ENCODE results near the gene REL.
"Not testable (repeated sequence)": the region's sequence is repeated elsewhere in the genome, so short reads cannot be mapped to it uniquely, and the experiment has no call there.

The REL gene

DNA sequence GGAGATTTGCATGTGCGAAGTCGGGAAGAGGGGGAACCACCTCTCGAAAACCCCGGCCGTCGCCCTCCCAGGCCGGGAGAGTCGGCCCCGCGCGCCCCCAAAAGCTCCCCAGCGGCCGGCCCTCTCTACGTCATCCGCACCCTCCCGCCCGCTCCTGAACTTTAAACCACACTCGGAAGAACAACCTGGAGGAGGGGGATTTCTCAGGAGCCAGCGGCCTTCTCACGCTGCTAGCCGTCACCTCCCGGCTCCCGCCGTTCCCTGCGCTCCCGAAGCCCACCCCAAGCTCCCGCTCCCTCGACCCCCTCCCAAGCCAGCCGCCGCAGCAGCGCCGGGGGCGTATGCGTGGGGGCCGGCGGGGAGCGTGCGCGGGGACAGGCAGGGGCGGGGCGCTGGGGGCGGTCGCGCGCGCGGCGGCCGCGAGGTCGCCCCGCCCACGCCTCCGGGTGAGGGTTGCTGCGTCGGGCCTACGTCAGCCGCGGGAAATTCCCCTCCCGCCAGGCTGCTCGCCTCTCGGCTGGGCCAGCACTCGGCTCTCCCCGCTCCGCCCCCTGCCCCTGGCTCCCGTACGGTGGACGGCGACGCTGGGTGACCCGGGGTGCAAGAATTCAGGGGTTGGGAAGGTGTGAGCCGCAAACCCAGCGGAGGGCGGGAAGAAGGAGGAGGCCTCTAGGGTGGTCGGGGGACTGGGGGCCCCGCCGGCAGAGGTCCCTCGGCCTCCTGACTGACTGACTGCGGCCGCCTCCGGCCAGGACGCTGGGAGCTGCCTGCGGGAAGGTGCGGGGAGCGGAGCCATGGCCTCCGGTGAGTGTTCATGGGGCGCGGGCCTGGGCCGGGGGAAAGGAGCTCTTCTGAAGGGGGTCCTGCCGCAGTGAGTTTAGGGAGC, at the start of gene REL:
REL (plus strand) TSS at position 528 of the 886 bp plus-strand sequence; CDS start at position 795, 267 bp downstream.
- DNase-seq (ENCODE audit: low read depth in 2 of 2), result peak; percentile 82 to 83

GRCh38 chr2:60831921-60832320, 49.5 kb upstream of the REL start:
- no peak for DNase-seq (ENCODE audit: low read depth in 2 of 2)

GRCh38 chr2:60832621-60833020, 48.8 kb upstream of the REL start:
- DNase-seq (ENCODE audit: low read depth in 2 of 2), result no peak

- no peak for DNase-seq (ENCODE audit: low read depth in 2 of 2)
These were observed 47.1 kb upstream of the REL start for GRCh38 chr2:60834270-60834717.

DNA sequence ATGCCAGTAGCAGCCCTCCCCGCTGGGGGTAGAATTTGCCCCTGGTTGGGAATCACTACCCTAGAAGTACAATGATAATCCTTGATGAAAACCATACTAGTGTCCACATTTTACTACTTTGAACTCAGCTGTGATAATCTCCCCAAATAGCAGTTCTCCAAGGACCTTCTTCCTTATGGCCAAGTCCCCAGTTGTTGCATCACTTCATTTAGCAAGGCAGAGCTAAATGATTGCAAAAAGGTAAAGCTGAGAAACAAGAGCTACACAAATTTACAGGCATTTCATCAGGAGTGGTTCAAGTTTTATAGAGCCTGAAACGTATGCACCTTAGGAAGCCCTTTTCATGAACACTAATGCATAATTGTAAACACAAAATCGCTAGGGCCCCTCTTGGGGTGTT, 44.9 kb upstream of the REL start:
- DNase-seq (ENCODE audit: low read depth in 2 of 2), result no peak

GRCh38 chr2:60837123-60837522, 44.3 kb upstream of the REL start:
- DNase-seq (ENCODE audit: low read depth in 2 of 2), result no peak

DNA sequence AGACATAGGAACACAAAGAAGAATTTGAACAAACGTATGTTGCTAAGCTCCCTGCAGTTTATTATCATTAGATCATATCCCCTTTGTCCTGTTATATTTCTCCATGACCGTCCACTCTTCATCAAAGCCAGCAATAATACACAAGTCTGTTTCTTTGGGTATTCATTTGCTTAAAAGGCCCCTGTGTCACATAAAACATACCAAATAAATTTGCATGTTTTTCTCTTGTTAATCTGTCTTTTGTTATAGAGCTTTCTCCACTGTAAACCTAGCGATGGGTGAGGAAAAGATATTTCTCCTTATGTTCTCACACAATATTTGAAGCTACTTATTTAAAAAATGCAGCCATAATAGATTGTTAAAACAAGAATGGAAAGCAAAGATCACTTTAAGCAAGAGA, 42.9 kb upstream of the REL start:
- no peak for DNase-seq (ENCODE audit: low read depth in 2 of 2)

- DNase-seq (ENCODE audit: low read depth in 2 of 2), result no peak
These were observed 42.1 kb upstream of the REL start for GRCh38 chr2:60839126-60839813.

DNA sequence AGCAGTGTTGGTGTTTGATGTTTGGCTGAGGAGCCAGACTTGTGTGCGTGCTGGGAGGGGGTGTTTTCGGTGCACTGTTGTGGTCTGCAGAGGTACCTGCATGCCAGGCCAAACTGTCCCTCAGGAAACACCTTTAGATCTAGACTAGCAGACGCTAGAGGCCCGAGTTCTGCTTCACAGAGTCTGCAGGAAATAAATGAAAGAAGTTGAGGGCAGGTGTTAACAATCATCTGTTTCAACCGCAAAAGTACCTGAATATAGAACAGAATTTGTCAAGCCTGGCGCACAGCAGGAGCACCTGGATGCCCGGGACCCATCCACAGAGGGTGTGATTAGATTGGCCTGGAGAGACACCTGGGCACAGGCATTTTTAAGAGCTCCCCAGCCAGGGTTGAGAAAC, 40.5 kb upstream of the REL start:
- DNase-seq (ENCODE audit: low read depth in 2 of 2), result no peak

DNA sequence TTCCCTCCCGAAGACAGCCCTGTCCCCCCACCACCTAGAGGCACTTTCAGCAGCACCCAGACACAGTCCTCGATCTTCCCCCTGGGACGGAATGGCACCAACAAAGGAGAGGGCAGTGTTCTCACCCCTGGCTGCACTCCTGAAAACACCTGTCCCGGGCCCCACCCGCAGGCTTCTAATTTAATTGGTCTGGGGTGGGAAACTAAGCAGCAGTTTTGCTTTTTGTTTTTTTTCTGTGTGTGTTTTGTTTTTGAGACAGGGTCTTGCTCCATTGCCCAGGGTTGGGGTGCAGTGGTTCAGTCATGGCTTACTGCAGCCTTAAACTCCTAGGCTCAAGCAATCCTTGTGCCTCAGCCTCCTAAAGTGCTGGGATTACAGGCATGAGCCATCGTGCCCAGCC, 38.4 kb upstream of the REL start:
- no peak for DNase-seq (ENCODE audit: low read depth in 2 of 2)

DNA sequence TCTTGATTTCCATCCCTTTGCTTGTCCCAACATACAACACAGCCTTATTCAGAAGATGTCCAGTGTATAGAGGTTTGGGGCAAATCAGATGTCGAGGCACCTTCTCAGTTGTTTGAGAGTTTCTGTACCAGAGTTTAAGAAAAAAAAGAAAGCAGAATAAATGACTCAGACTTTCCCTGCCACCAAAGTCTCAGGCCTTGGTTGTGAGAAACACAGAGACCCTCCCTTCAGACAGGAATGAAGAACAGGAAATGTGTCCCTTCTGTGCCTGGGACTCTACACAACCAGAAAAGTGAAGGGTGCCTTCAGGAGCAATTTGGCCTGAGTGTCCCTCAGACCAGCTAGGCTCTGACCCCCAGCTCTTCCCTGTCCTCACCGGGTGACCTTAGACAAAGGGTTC, 37.3 kb upstream of the REL start:
- DNase-seq (ENCODE audit: low read depth in 2 of 2), result no peak

DNA sequence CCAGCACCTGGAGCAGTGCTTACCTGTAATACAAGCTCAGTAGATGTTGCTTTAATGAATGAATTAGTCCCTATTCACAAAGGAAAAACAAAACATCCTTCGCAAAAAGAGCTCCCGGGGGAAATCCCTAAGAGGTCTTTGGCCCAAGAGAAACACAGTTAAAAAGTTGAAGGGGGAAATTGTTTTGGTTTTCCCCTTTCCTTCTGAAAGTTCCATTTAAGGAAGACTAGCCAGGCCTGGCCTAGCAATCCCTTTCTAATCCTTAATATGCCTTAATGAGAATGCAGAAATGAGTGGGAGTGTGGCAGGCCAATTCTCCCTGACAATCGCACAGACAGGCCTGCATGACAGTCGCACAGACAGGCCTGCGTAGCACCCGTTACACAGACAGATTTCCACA, 33.5 kb upstream of the REL start:
- DNase-seq (ENCODE audit: low read depth in 2 of 2), result no peak

GRCh38 chr2:60849187-60849586, 32.2 kb upstream of the REL start:
- no peak for DNase-seq (ENCODE audit: low read depth in 2 of 2)

DNA sequence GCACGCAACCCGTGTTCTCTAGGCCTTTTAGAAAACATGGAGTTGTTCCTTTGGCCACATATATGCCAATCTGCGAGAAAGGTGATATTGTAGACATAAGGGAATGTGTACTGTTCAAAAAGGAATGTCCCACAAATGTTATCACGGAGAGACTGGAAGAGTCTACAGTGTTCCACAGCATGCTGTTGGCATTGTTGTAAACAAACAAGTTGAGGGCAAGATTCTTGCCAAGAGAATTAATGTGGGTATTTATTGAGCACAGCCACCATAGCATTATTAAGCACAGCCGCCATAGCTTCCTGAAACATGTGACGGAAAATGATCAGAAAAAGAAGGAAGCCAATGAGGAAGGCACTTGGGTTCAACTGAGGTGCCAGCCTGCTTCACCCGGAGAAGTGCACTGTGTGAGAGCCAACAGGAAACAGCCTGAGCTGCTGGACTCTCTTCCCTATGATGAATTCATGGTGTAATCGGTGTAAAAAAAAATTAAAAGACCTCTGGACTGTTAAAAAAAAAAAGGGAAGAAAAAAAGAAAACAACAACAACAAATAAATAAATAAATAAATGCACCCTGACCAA, 29.0 kb upstream of the REL start:
- DNase-seq (ENCODE audit: low read depth in 2 of 2), result no peak

GRCh38 chr2:60853531-60853930, 27.8 kb upstream of the REL start:
- no peak for DNase-seq (ENCODE audit: low read depth in 2 of 2)

DNA sequence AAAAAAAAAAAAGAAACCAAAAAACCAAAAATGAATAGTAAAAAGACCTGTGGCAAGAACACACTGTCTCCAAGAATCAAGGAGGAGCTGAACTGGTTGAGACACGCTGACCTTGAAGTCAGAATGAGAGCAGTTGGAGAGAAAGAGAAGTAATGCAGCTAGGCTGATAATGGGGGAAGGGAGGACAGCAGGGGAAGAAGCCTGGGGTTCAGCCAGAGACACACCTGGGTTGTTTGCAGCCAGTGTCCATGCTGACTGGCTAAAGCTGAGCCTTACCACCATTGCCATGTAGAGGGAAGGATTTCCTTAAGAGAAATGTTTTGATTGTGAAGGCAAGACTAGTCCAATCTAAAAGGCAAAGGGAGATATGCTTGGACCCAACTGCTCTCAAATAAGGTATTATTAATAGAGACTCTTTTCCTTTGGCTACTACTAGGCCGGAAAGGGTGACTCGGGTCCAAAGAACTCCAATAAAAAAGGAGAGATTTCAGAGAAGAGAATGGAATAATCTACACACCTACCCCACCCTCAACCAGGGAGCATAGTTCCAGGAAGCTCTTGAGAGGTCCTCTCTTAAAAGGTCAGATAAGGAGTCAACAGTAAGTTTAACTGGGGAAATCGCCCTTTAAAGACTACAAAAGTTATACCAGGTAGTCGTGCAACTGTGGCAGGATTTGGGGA, 25.2 kb upstream of the REL start:
- DNase-seq (ENCODE audit: low read depth in 2 of 2), result no peak

GRCh38 chr2:60857056-60857455, 24.3 kb upstream of the REL start:
- DNase-seq (ENCODE audit: low read depth in 2 of 2), result no peak

DNA sequence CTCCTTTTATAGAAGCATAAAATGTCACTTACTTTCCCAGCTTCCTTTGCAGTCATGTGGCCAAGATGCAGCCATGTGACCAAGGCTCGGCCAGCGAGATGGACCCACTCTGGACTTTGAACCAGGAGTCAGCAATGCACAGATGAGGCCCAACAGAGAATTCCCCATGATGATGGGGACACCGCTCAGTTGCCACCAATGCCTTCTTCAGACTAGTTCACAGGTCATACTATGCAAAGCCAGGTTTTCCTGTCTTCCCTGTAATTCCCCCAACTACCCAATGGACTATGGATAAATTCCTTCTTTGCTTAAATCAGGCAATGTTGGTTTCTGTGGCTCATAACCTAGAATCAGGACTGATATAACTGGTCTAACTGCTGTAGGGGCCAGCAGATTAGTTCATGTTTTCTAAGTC, 22.5 kb upstream of the REL start:
- no peak for DNase-seq (ENCODE audit: low read depth in 2 of 2)

- no peak for DNase-seq (ENCODE audit: low read depth in 2 of 2)
These were observed 19.6 kb upstream of the REL start for GRCh38 chr2:60861736-60862135.

DNA sequence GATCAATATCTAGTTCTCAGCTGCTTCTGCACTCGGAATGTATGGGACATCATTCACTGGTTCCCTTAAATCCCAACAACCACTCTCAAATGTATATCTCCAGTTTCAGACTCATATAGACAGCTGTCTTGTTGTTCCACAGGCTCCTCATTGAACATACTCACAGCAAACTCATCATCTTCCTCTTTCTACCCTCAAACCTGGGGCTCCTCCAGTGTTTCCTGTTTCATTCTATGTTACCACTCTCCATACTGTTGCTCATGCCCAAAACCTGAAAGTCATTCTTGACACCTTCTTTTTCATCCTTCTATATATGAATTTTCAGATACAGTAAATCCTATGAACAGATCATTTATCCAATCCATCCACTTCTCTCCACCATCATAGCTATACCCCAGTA, 18.7 kb upstream of the REL start:
- DNase-seq (ENCODE audit: low read depth in 2 of 2), result no peak

DNA sequence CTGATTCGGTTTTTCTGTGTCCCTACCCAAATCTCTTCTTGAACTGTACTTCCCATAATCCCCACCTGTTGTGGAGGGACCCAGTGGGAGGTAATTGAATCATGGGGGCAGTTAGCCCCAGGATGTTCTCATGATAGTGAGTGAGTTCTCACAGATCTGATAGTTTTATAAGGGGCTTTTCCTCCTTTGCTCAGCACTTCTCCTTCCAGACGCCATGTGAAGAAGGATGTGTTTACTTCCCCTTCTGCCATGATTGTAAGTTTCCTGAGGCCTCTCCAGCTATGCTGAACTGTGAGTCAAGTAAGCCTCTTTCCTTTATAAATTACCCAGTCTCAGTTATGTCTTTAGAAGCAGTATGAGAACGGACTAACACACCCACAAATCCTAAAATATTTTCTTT, 16.0 kb upstream of the REL start:
- DNase-seq (ENCODE audit: low read depth in 2 of 2), result not testable (repeated sequence)

DNA sequence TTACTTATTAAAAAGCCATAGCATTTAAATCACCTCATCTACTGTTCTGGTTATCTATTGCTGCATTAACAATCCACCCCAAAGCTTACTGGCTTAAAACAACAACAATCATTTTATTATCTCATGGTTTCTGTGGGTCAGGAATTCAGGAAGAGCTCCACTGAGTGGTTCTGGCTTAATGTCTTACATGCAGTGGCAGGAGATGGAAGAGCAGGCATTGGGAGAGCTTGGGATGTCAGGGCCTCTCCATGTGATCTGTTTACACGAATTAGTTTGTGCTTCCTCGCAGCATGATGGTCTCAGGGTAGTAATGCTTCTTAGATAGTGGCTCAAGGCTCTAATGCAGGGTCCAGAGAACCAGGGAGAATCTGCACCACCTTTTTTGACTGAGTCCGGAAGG, 14.4 kb upstream of the REL start:
- DNase-seq (ENCODE audit: low read depth in 2 of 2), result no peak
